ENCODE measurements around the gene ORMDL1. TPM values are rescaled to one million over a fixed set of nuclear protein-coding genes. Genes with fewer than 3 reads are reported as not detected.

ORMDL1 gene
- total RNA-seq, 1 experiment from 2014 or later: 64.0 TPM

- BruUV-seq (replicated peaks): no TSS peak
- POLR2A ChIA-PET (ENCODE audit: low non-redundant PET): interaction anchor here (0.5 kb wide), 1 partner anchor 8 kb away, joined by 4 read pairs; no protein-coding TSS in a partner anchor
- H3K4me3 ChIP-seq (ENCODE audit: low read depth, low read length, poor library complexity, severe bottlenecking): no peak overlapping the region
- no peak for DNase-seq (ENCODE audit: low spot score)
- H3K4me1 ChIP-seq (ENCODE audit: insufficient read depth, low read length, poor library complexity, severe bottlenecking): peaks cover 4% of the 10 kb centered on the region
- CTCF ChIA-PET: interaction anchor here (0.7 to 1.0 kb wide), 3 partner anchors 11 to 272 kb away, joined by 3 to 15 read pairs (median 3); no protein-coding TSS in a partner anchor
- H3K27me3 ChIP-seq (replicated peaks; ENCODE audit: insufficient read depth, low read depth, low read length, poor library complexity): no peaks in the 10 kb centered on the region
- H3K9me3 ChIP-seq (ENCODE audit: low read depth, low read length, poor library complexity, severe bottlenecking): no peaks in the 10 kb centered on the region
- H3K27ac ChIP-seq (ENCODE audit: low read depth, low read length, poor library complexity, severe bottlenecking): no peak overlapping the region
- H3K36me3 ChIP-seq (ENCODE audit: insufficient read depth, low read length, poor library complexity, severe bottlenecking): peaks cover 45% of the 10 kb centered on the region
- intact Hi-C loops (cut with micrococcal nuclease; ENCODE audit: unreplicated experiment): loop anchor here (5.0 to 10.0 kb wide), 2 partner anchors 273 to 516 kb away; partner anchors contain the start of gene HIBCH
- TF ChIP-seq EZH2 (IDR thresholded peaks at IDR 0.05; ENCODE audit: borderline replicate concordance, low read depth, low read length, poor library complexity, severe bottlenecking) (no peak), CTCF (conservative IDR thresholded peaks at IDR 0.05; ENCODE audit: low read depth, low read length) (no peak)
Measured at GRCh38 chr2:189799030-189799331, 14.8 kb upstream of the ORMDL1 start.

GRCh38 chr2:189798312-189799029 is 14.3 kb upstream of the ORMDL1 start:
- POLR2A ChIA-PET (ENCODE audit: low non-redundant PET): no interaction called here

GRCh38 chr2:189797902-189798301 is 13.8 kb upstream of the ORMDL1 start:
- Histone ChIP-seq H3K4me3 (ENCODE audit: low read depth, low read length, poor library complexity, severe bottlenecking) (no peak overlapping the region), H3K27ac (ENCODE audit: low read depth, low read length, poor library complexity, severe bottlenecking) (no peak overlapping the region), H3K36me3 (ENCODE audit: insufficient read depth, low read length, poor library complexity, severe bottlenecking) (peaks cover 56% of the 10 kb centered on the region), H3K9me3 (ENCODE audit: low read depth, low read length, poor library complexity, severe bottlenecking) (no peaks in the 10 kb centered on the region), H3K4me1 (ENCODE audit: insufficient read depth, low read length, poor library complexity, severe bottlenecking) (peaks cover 4% of the 10 kb centered on the region), H3K27me3 (replicated peaks; ENCODE audit: insufficient read depth, low read depth, low read length, poor library complexity) (no peaks in the 10 kb centered on the region)
- ChIA-PET POLR2A (ENCODE audit: low non-redundant PET) (no interaction called here), CTCF (interaction anchor here (0.7 to 1.0 kb wide), 3 partner anchors 12 to 184 kb away, joined by 3 to 5 read pairs (median 3); no protein-coding TSS in a partner anchor)
- BruUV-seq (replicated peaks): no TSS peak
- no peak for TF ChIP-seq CTCF (conservative IDR thresholded peaks at IDR 0.05; ENCODE audit: low read depth, low read length)
- intact Hi-C loops (cut with micrococcal nuclease; ENCODE audit: unreplicated experiment): loop anchor here (5.0 to 10.0 kb wide), 2 partner anchors 274 to 517 kb away; partner anchors contain the start of gene HIBCH
- DNase-seq (ENCODE audit: low spot score): no peak

More at GRCh38 chr2:189798312-189799029, 14.3 kb upstream of the ORMDL1 start:
- TF ChIP-seq CTCF (conservative IDR thresholded peaks at IDR 0.05; ENCODE audit: low read depth, low read length) (peak; percentile 68), EZH2 (IDR thresholded peaks at IDR 0.05; ENCODE audit: borderline replicate concordance, low read depth, low read length, poor library complexity, severe bottlenecking) (no peak)
- no peak overlapping the region for H3K27ac ChIP-seq (ENCODE audit: low read depth, low read length, poor library complexity, severe bottlenecking)
- DNase-seq (ENCODE audit: low spot score): peak; percentile 48
- peaks cover 4% of the 10 kb centered on the region for H3K4me1 ChIP-seq (ENCODE audit: insufficient read depth, low read length, poor library complexity, severe bottlenecking)
- no TSS peak for BruUV-seq (replicated peaks)
- H3K27me3 ChIP-seq (replicated peaks; ENCODE audit: insufficient read depth, low read depth, low read length, poor library complexity): no peaks in the 10 kb centered on the region
- no peaks in the 10 kb centered on the region for H3K9me3 ChIP-seq (ENCODE audit: low read depth, low read length, poor library complexity, severe bottlenecking)
- H3K4me3 ChIP-seq (ENCODE audit: low read depth, low read length, poor library complexity, severe bottlenecking): no peak overlapping the region
- peaks cover 50% of the 10 kb centered on the region for H3K36me3 ChIP-seq (ENCODE audit: insufficient read depth, low read length, poor library complexity, severe bottlenecking)
- intact Hi-C loops (cut with micrococcal nuclease; ENCODE audit: unreplicated experiment): loop anchor here (5.0 to 10.0 kb wide), 2 partner anchors 274 to 516 kb away; partner anchors contain the start of gene HIBCH
- CTCF ChIA-PET: interaction anchor here (0.7 to 1.0 kb wide), 5 partner anchors 12 to 273 kb away, joined by 3 to 15 read pairs (median 3); no protein-coding TSS in a partner anchor

All from A673 (cell line).